Psoas muscle (tissue), 8 donors: ENCODE results near the gene HMCN1. TPM values are rescaled to one million over a fixed set of nuclear protein-coding genes. Genes with fewer than 3 reads are reported as not detected.
"Not testable (repeated sequence)": the region's sequence is repeated elsewhere in the genome, so short reads cannot be mapped to it uniquely, and the experiment has no call there.

Experiments
- ATAC-seq, 4 donors: fragments of 200-7000 bp; cut with Tn5 transposase; one replicate each; pipeline ENCODE4 v1.9.1; 2020; ENCODE audit warnings: moderate library complexity in 3 of 4, mild to moderate bottlenecking in 2 of 4
- DNase-seq, 2 donors: peaks; one replicate each; pipeline ENCODE4 v3.0.0-alpha.2; 2020
- H3K27ac ChIP-seq: fragments of 200-600 bp; one replicate; pipeline ENCODE4 v1.8.0; 2022
- H3K27me3 ChIP-seq, 3 donors: fragments of 200-600 bp in 1 of 3; one replicate each; pipeline versions ENCODE4 v1.6.1 to v1.8.0; 2013 to 2022; ENCODE audit warnings: low read length in 2 of 3, mild to moderate bottlenecking in 2 of 3, moderate library complexity in 1 of 3; ENCODE audit not compliant: insufficient read depth in 3 of 3
- H3K36me3 ChIP-seq, 2 donors: fragments of 200-600 bp in 1 of 2; one replicate each; pipeline versions ENCODE4 v1.6.1 to v1.8.0; 2013 to 2022; ENCODE audit warnings: low read depth in 1 of 2, mild to moderate bottlenecking in 1 of 2, moderate library complexity in 1 of 2; ENCODE audit not compliant: insufficient read depth in 1 of 2
- H3K4me1 ChIP-seq: fragments of 200-600 bp; one replicate; pipeline ENCODE4 v1.8.0; 2022
- H3K4me3 ChIP-seq: fragments of 200-600 bp; one replicate; pipeline ENCODE4 v1.8.0; 2022; ENCODE audit warnings: mild to moderate bottlenecking
- H3K9me3 ChIP-seq: fragments of 200-600 bp; one replicate; pipeline ENCODE4 v1.8.0; 2022
- WGBS, 3 donors: extraction: QIAGEN DNeasy Blood & Tissue Kit; methylation state at CpG; one replicate each; pipeline versions ENCODE4 v1.1.6 to v1.1.7; 2013; 5-methylcytosine and 5-hydroxymethylcytosine counted together
- intact Hi-C, 2 donors: fragments of 100-400 bp; cut with DNase I; formaldehyde crosslinking; loops; one replicate each; pipeline versions ENCODE4 v1.11.0 to v1.14.2; 2022
- polyA plus RNA-seq, 3 donors: library from polyadenylated mRNA; stranded (reverse); fragments of 200-250 nt; gene quantifications; one replicate each; pipeline ENCODE4 v1.2.3, GENCODE V29; 2013
- total RNA-seq, 4 donors: library from RNA; stranded (reverse); fragmentation: NEBNext Ultra II Directional in 2 of 4; extraction: Animal tissue kit (Norgen Biotek cat#: 25700) in 2 of 4; gene quantifications; one replicate each; pipeline versions ENCODE4 v1.2.1 to v1.2.4, GENCODE V29; 2021 to 2023
- TF ChIP-seq, protein P1 (sequence below): fragments of 200-600 bp; IDR thresholded peaks from one replicate; pipeline ENCODE4 v1.8.0; 2022; ENCODE audit warnings: antibody characterized with exemption
- donor health status: healthy with polysubstance abuse.
- donor health status: DM: no; HTN: no; CAD: no; lungs with moderate emphysema.
- donor health status: Bipolar disorder and iron deficiency.
- donor health status: healthy.
- donor health status: DM: yes; HTN: yes; CAD: no.
- donor health status: DM: no; HTN: no; CAD: no.
- donor health status: DM: no; HTN: no; CAD: no.
- donor health status: DM: yes; HTN: yes; CAD: no.

Gene HMCN1
- total and polyA plus RNA-seq, 7 donors: 1.3 to 6.5 (median 1.8) TPM

- DNase-seq (no peak), ATAC-seq (no peak)
- H3K4me1 ChIP-seq: no peaks in the 10 kb centered on the region
- no peaks in the 10 kb centered on the region for H3K36me3 ChIP-seq
- no peak overlapping the region for H3K27ac ChIP-seq
- TF ChIP-seq, protein P1, sequence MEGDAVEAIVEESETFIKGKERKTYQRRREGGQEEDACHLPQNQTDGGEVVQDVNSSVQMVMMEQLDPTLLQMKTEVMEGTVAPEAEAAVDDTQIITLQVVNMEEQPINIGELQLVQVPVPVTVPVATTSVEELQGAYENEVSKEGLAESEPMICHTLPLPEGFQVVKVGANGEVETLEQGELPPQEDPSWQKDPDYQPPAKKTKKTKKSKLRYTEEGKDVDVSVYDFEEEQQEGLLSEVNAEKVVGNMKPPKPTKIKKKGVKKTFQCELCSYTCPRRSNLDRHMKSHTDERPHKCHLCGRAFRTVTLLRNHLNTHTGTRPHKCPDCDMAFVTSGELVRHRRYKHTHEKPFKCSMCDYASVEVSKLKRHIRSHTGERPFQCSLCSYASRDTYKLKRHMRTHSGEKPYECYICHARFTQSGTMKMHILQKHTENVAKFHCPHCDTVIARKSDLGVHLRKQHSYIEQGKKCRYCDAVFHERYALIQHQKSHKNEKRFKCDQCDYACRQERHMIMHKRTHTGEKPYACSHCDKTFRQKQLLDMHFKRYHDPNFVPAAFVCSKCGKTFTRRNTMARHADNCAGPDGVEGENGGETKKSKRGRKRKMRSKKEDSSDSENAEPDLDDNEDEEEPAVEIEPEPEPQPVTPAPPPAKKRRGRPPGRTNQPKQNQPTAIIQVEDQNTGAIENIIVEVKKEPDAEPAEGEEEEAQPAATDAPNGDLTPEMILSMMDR: no peak
- H3K9me3 ChIP-seq: peaks cover 4% of the 10 kb centered on the region
- intact Hi-C loops: no loop called here
- H3K4me3 ChIP-seq: no peak overlapping the region
- 86 to 91% (median 86%) methylated on average over 7 of the region's 7 CpGs for WGBS, 3 donors
- no peaks in the 10 kb centered on the region for H3K27me3 ChIP-seq
Observed at GRCh38 chr1:185880779-185881333, 146.7 kb downstream of the HMCN1 start.

GRCh38 chr1:185886046-185886445 is 151.9 kb downstream of the HMCN1 start:
- DNase-seq: no peak
- 66 to 79% (median 71%) methylated on average over 1 of the region's 1 CpG for WGBS, 3 donors
- intact Hi-C loops: no loop called here
- no peak for ATAC-seq
- no peaks in the 10 kb centered on the region for H3K36me3 ChIP-seq
- no peaks in the 10 kb centered on the region for H3K27me3 ChIP-seq
- TF ChIP-seq, protein P1: no peak
- no peak overlapping the region for H3K4me3 ChIP-seq
- H3K27ac ChIP-seq: no peak overlapping the region
- H3K9me3 ChIP-seq: no peaks in the 10 kb centered on the region
- no peaks in the 10 kb centered on the region for H3K4me1 ChIP-seq

GRCh38 chr1:185886671-185887070 is 152.5 kb downstream of the HMCN1 start:
- TF ChIP-seq, protein P1: no peak
- WGBS, 3 donors: 79 to 83% (median 82%) methylated on average over 4 of the region's 4 CpGs
- Histone ChIP-seq H3K4me3 (no peak overlapping the region), H3K36me3 (no peaks in the 10 kb centered on the region), H3K4me1 (no peaks in the 10 kb centered on the region), H3K27ac (no peak overlapping the region), H3K27me3 (no peaks in the 10 kb centered on the region), H3K9me3 (no peaks in the 10 kb centered on the region)
- ATAC-seq (no peak), DNase-seq (no peak)
- intact Hi-C loops: no loop called here

DNA sequence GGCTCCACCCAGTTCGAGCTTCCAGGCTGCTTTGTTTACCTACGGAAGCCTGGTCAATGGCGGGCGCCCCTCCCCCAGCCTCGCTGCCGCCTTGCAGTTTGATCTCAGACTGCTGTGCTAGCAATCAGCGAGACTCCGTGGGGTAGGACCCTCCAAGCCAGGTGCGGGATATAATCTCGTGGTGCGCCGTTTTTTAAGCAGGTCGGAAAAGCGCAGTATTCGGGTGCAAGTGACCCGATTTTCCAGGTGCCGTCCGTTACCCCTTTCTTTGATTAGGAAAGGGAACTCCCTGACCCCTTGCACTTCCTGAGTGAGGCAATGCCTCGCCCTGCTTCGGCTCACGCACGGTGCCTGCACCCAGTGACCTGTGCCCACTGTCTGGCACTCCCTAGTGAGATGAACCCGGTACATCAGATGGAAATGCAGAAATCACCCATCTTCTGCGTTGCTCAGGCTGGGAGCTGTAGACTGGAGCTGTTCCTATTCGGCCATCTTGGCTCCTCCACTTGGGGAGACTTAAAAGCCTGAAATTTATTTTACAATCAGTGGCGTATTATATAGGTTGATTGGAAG is 158.7 kb downstream of the HMCN1 start:
- 94 to 98% (median 96%) methylated on average over 21 to 26 of the region's 26 CpGs for WGBS, 3 donors
- H3K4me1 ChIP-seq, H3K9me3 ChIP-seq, intact Hi-C loops, DNase-seq, H3K4me3 ChIP-seq, H3K36me3 ChIP-seq, H3K27ac ChIP-seq, H3K27me3 ChIP-seq, ATAC-seq: not testable (repeated sequence)

DNA sequence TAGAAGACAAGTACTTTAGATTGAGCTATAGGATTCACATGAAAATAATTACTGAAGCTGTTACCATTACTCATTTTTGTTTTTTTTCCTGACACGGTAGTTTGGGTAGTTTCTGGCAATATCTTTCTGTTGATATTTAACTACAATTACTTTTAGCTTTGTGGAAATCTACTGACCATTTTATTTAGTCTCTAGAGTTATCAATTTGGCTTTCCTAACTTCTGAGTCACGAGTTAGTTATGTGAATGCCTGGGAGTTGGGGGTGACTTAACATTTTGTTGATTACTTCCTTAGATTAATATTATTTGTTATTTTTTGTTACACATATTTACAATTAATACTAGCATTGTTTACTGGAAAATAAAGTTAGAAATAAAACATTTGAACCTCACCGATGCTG is 160.6 kb downstream of the HMCN1 start:
- Histone ChIP-seq H3K36me3 (no peaks in the 10 kb centered on the region), H3K9me3 (no peaks in the 10 kb centered on the region), H3K27me3 (no peaks in the 10 kb centered on the region), H3K4me3 (no peak overlapping the region), H3K27ac (no peak overlapping the region), H3K4me1 (no peaks in the 10 kb centered on the region)
- no peak for ATAC-seq
- intact Hi-C loops: no loop called here
- TF ChIP-seq, protein P1: no peak
- WGBS, 3 donors: 81 to 82% (median 82%) methylated on average over 3 of the region's 3 CpGs
- DNase-seq: no peak
